ENCODE data around the gene APLP1. TPM values are rescaled to one million over a fixed set of nuclear protein-coding genes. Genes with fewer than 3 reads are reported as not detected.

APLP1 gene
- total and polyA plus RNA-seq, 2 of the 4 experiments (the other 2 are of a cell fraction), result 4.7 to 41.0 TPM

GRCh38 chr19:35859414-35859813 is 9.0 kb upstream of the APLP1 start:
- in situ Hi-C loops (cut with MboI; ENCODE audit: low sequenced_read_pairs) (no loop called here), intact Hi-C loops (cut with micrococcal nuclease) (no loop called here), dilution Hi-C loops (cut with HindIII; ENCODE audit: low sequenced_read_pairs, unreplicated experiment) (no loop called here)
- Histone ChIP-seq H3K4ac (ENCODE audit: low read depth, low read length) (no peak overlapping the region), H3K4me2 (ENCODE audit: low read depth, low read length) (no peak overlapping the region), H3K79me1 (ENCODE audit: low read depth in 1 of 2, low read length in 2 of 2) (no peaks in the 10 kb centered on the region), H3K36me3 (ENCODE audit: control insufficient read depth, insufficient read depth, low read length) (no peaks in the 10 kb centered on the region), H4K5ac (ENCODE audit: low read depth, low read length) (no peak overlapping the region), H2BK120ac (ENCODE audit: low read depth, low read length) (no peak overlapping the region), H4K20me1 (ENCODE audit: insufficient read depth, low read length) (no peaks in the 10 kb centered on the region; the same call in 1 of the 2 replicates), H3K27ac (ENCODE audit: insufficient read depth, low read length) (no peak overlapping the region), H3K9me1 (ENCODE audit: insufficient read depth, low read length) (no peaks in the 10 kb centered on the region), H3K14ac (replicated peaks; ENCODE audit: low read depth, low read length) (no peak overlapping the region), H3K27me3 (ENCODE audit: control insufficient read depth, insufficient read depth, low read length) (peaks cover 79% of the 10 kb centered on the region), H3K18ac (ENCODE audit: low read depth, low read length) (no peak overlapping the region), H3K56ac (ENCODE audit: extremely low read depth, insufficient read depth, low read length) (no peak overlapping the region), H2BK20ac (ENCODE audit: low read depth, low read length) (no peak overlapping the region), H2AK5ac (ENCODE audit: low read depth, low read length) (no peak overlapping the region), H2AFZ (replicated peaks; ENCODE audit: low read length, poor library complexity) (no peak overlapping the region), H4K8ac (ENCODE audit: low read depth in 2 of 2, low read length in 2 of 2) (no peak overlapping the region), H2BK15ac (ENCODE audit: low read depth, low read length) (no peak overlapping the region), H3K4me3 (ENCODE audit: insufficient read depth, low read depth, low read length) (no peak overlapping the region), H2AK9ac (replicated peaks; ENCODE audit: low read depth, low read length, poor library complexity) (no peak overlapping the region), H3K4me1 (ENCODE audit: control insufficient read depth, insufficient read depth, low read length) (no peaks in the 10 kb centered on the region; the same call in 1 of the 2 replicates), H3K9me3 (ENCODE audit: control insufficient read depth, insufficient read depth, low read length) (no peaks in the 10 kb centered on the region), H3K9ac (ENCODE audit: low read depth, low read length) (no peak overlapping the region), H2BK5ac (ENCODE audit: low read depth, low read length, poor library complexity, severe bottlenecking) (no peak overlapping the region), H4K91ac (ENCODE audit: insufficient read depth, low read depth, low read length) (no peak overlapping the region), H3K23ac (ENCODE audit: low read depth, low read length) (no peak overlapping the region)
- BruUV-seq (replicated peaks), result no TSS peak
- CTCF ChIA-PET, result no interaction called here
- DNase-seq (no peak), ATAC-seq (ENCODE audit: low read depth) (no peak)
- POLR2A ChIA-PET (ENCODE audit: unreplicated experiment), result no interaction called here
- TF ChIP-seq CHD1 (IDR thresholded peaks at IDR 0.05; ENCODE audit: low read depth, low read length) (no peak), BHLHE40 (IDR thresholded peaks at IDR 0.05; ENCODE audit: low read depth, low read length) (no peak), CEBPB (IDR thresholded peaks at IDR 0.05; ENCODE audit: low read depth, low read length) (no peak), SMC3 (IDR thresholded peaks at IDR 0.05; ENCODE audit: low read depth, low read length) (no peak), NFE2L2 (IDR thresholded peaks at IDR 0.05; ENCODE audit: low read depth, low read length) (no peak), MAZ (IDR thresholded peaks at IDR 0.05; ENCODE audit: borderline replicate concordance, low read depth, low read length) (no peak), MAFK (IDR thresholded peaks at IDR 0.05; ENCODE audit: low read depth, low read length) (no peak), MXI1 (IDR thresholded peaks at IDR 0.05; ENCODE audit: borderline replicate concordance, low read depth, low read length) (no peak), ELK1 (IDR thresholded peaks at IDR 0.05; ENCODE audit: borderline replicate concordance, low read depth, low read length) (no peak), USF2 (IDR thresholded peaks at IDR 0.05; ENCODE audit: low read depth, low read length) (no peak), RFX5 (IDR thresholded peaks at IDR 0.05; ENCODE audit: low read depth, low read length) (no peak), POLR2A (IDR thresholded peaks at IDR 0.05; ENCODE audit: low read depth, low read length) (no peak), RCOR1 (IDR thresholded peaks at IDR 0.05; ENCODE audit: insufficient replicate concordance, low read length) (no peak), RAD21 (IDR thresholded peaks at IDR 0.05; ENCODE audit: low read length) (no peak), CTCF (conservative IDR thresholded peaks at IDR 0.05; ENCODE audit: low read depth, low read length) (no peak)
- 67% methylated on average over 3 of the region's 4 CpGs; no CpG with 5 or more reads in 1 of the 2 experiments for WGBS, 2 experiments (ENCODE audit: extremely low coverage in 2 of 2, insufficient read length in 1 of 2)

Measured in IMR-90 (cell line).